Rectal smooth muscle tissue (tissue), 1 donor: ENCODE results near the gene RBM3.
A peak's percentile ranks its signal among the peaks of the same experiment; 100 is the strongest.
"Not testable (repeated sequence)": the region's sequence is repeated elsewhere in the genome, so short reads cannot be mapped to it uniquely, and the experiment has no call there.

Experiments
- H3K27ac ChIP-seq: one replicate; pipeline ENCODE4 v1.7.0; 2013; ENCODE audit warnings: low read depth, low read length, inconsistent platforms
- H3K27me3 ChIP-seq: one replicate; pipeline ENCODE4 v1.7.0; 2013; ENCODE audit warnings: low read length; ENCODE audit not compliant: control insufficient read depth, insufficient read depth
- H3K36me3 ChIP-seq: one replicate; pipeline ENCODE4 v1.7.0; 2013; ENCODE audit warnings: low read length; ENCODE audit not compliant: control insufficient read depth, insufficient read depth
- H3K4me1 ChIP-seq: one replicate; pipeline ENCODE4 v1.7.0; 2013; ENCODE audit warnings: low read length; ENCODE audit not compliant: control insufficient read depth, insufficient read depth
- H3K4me3 ChIP-seq: one replicate; pipeline ENCODE4 v1.7.0; 2013; ENCODE audit warnings: low read length
- H3K9ac ChIP-seq: one replicate; pipeline ENCODE4 v1.7.0; 2013; ENCODE audit warnings: low read length

RBM3 gene

GRCh38 chrX:48574270-48575266 lies at the start of gene RBM3:
Gene RBM3, plus strand, starts transcription at chrX:48574484. Its CDS starts 697 bp downstream, at chrX:48575181.
- peak within 1 kb of the TSS; percentile 96 for H3K9ac ChIP-seq
- peaks cover 10% of the 10 kb centered on the region for H3K4me1 ChIP-seq
- peaks cover 3% of the 10 kb centered on the region for H3K27me3 ChIP-seq
- H3K27ac ChIP-seq, result peak within 1 kb of the TSS; percentile 99
- peak within 1 kb of the TSS; percentile 88 for H3K4me3 ChIP-seq
- H3K36me3 ChIP-seq, result peaks cover 26% of the 10 kb centered on the region

GRCh38 chrX:48525853-48526252 lies 48.4 kb upstream of the RBM3 start:
- H3K4me3 ChIP-seq, H3K9ac ChIP-seq, H3K4me1 ChIP-seq, H3K27me3 ChIP-seq, H3K27ac ChIP-seq, H3K36me3 ChIP-seq: not testable (repeated sequence)

- Histone ChIP-seq H3K9ac (no peak overlapping the region), H3K27me3 (peaks cover 7% of the 10 kb centered on the region), H3K27ac (no peak overlapping the region)
Observed at GRCh38 chrX:48530736-48531135, 43.5 kb upstream of the RBM3 start.

GRCh38 chrX:48531358-48531959 lies 42.8 kb upstream of the RBM3 start:
- no peaks in the 10 kb centered on the region for H3K4me1 ChIP-seq
- no peak overlapping the region for H3K9ac ChIP-seq
- no peak overlapping the region for H3K4me3 ChIP-seq
- H3K27ac ChIP-seq, result no peak overlapping the region
- H3K36me3 ChIP-seq, result no peaks in the 10 kb centered on the region
- H3K27me3 ChIP-seq, result peaks cover 7% of the 10 kb centered on the region

More at GRCh38 chrX:48530736-48531135, 43.5 kb upstream of the RBM3 start:
- no peaks in the 10 kb centered on the region for H3K36me3 ChIP-seq
- H3K4me3 ChIP-seq, result no peak overlapping the region
- H3K4me1 ChIP-seq, result no peaks in the 10 kb centered on the region

- no peak overlapping the region for H3K27ac ChIP-seq
- H3K9ac ChIP-seq, result no peak overlapping the region
- no peaks in the 10 kb centered on the region for H3K4me1 ChIP-seq
- H3K4me3 ChIP-seq, result no peak overlapping the region
- H3K27me3 ChIP-seq, result peaks cover 7% of the 10 kb centered on the region
- no peaks in the 10 kb centered on the region for H3K36me3 ChIP-seq
Observed at GRCh38 chrX:48532161-48532560, 42.1 kb upstream of the RBM3 start.

- Histone ChIP-seq H3K9ac (no peak overlapping the region), H3K27ac (no peak overlapping the region)
Observed at GRCh38 chrX:48533165-48533564, 41.1 kb upstream of the RBM3 start.

GRCh38 chrX:48538641-48539344 lies 35.5 kb upstream of the RBM3 start:
- H3K9ac ChIP-seq, result no peak overlapping the region
- H3K27me3 ChIP-seq, result peaks cover 1% of the 10 kb centered on the region
- peak overlapping the region; percentile 82 for H3K27ac ChIP-seq
- H3K4me3 ChIP-seq, result peak overlapping the region; percentile 38
- H3K4me1 ChIP-seq, result no peaks in the 10 kb centered on the region
- H3K36me3 ChIP-seq, result no peaks in the 10 kb centered on the region

More at GRCh38 chrX:48533165-48533564, 41.1 kb upstream of the RBM3 start:
- Histone ChIP-seq H3K36me3 (no peaks in the 10 kb centered on the region), H3K4me3 (no peak overlapping the region), H3K27me3 (peaks cover 7% of the 10 kb centered on the region), H3K4me1 (no peaks in the 10 kb centered on the region)

- peak within 1 kb of the TSS; percentile 45 for H3K9ac ChIP-seq
- H3K36me3 ChIP-seq, result no peaks in the 10 kb centered on the region
- no peaks in the 10 kb centered on the region for H3K27me3 ChIP-seq
- H3K4me1 ChIP-seq, result no peaks in the 10 kb centered on the region
- peak within 1 kb of the TSS; percentile 75 for H3K4me3 ChIP-seq
- peak within 1 kb of the TSS; percentile 82 for H3K27ac ChIP-seq
Observed at GRCh38 chrX:48539345-48540027, 34.8 kb upstream of the RBM3 start, which contains the start of gene TBC1D25. Gene TBC1D25, plus strand, starts transcription at chrX:48539714. Its CDS starts 84 bp downstream, at chrX:48539798.

GRCh38 chrX:48540028-48540375 lies 34.3 kb upstream of the RBM3 start:
- H3K27me3 ChIP-seq, result no peaks in the 10 kb centered on the region
- H3K4me1 ChIP-seq, result no peaks in the 10 kb centered on the region
- H3K27ac ChIP-seq, result peak overlapping the region; percentile 73
- H3K9ac ChIP-seq, result peak overlapping the region; percentile 45
- peaks cover 2% of the 10 kb centered on the region for H3K36me3 ChIP-seq
- peak overlapping the region; percentile 75 for H3K4me3 ChIP-seq

- Histone ChIP-seq H3K9ac (no peak overlapping the region), H3K4me3 (peak overlapping the region; percentile 75), H3K27ac (no peak overlapping the region), H3K27me3 (no peaks in the 10 kb centered on the region), H3K4me1 (no peaks in the 10 kb centered on the region), H3K36me3 (peaks cover 3% of the 10 kb centered on the region)
Observed at GRCh38 chrX:48540480-48540879, 33.8 kb upstream of the RBM3 start.

- Histone ChIP-seq H3K9ac (no peak overlapping the region), H3K36me3 (peaks cover 6% of the 10 kb centered on the region), H3K4me3 (no peak overlapping the region), H3K27ac (no peak overlapping the region), H3K27me3 (no peaks in the 10 kb centered on the region), H3K4me1 (no peaks in the 10 kb centered on the region)
Observed at GRCh38 chrX:48541140-48541814, 33.0 kb upstream of the RBM3 start.
